ENCODE data around the gene MMEL1.

The MMEL1 gene

DNA sequence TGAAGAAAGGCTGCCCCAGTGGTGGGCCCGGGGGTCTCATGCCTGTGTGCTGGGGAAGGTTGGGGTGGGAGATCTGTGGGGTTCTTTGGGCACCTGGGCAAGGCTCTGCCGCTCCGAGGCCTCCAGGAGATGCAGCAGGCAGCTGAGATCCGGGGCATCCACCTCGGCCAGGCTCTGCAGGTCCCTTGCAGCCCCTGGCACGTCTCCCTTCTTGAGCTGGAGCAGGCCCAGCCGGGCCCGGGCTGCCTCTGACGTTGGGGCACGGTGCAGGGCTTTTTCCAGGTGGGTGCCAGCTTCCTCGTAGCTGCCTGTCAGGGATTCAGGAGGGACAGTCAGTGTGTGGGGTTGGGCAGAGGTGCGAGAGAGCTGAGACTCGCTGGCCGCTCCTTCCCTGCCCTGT is 11.4 kb upstream of the MMEL1 start:
- Histone ChIP-seq H3K36me3 (no peaks in the 10 kb centered on the region), H3K9me3 (no peaks in the 10 kb centered on the region), H3K27ac (no peak overlapping the region), H3K27me3 (peaks cover 18% of the 10 kb centered on the region), H3K4me1 (ENCODE audit: control insufficient read depth in 1 of 2, insufficient read depth in 1 of 2, low read depth in 1 of 2, low read length in 1 of 2) (peaks cover 7 to 15% of the 10 kb centered on the region in 2 experiments), H3K4me3 (ENCODE audit: low read depth in 1 of 2, low read length in 1 of 2) (no peak overlapping the region)
- TF ChIP-seq, protein P1, sequence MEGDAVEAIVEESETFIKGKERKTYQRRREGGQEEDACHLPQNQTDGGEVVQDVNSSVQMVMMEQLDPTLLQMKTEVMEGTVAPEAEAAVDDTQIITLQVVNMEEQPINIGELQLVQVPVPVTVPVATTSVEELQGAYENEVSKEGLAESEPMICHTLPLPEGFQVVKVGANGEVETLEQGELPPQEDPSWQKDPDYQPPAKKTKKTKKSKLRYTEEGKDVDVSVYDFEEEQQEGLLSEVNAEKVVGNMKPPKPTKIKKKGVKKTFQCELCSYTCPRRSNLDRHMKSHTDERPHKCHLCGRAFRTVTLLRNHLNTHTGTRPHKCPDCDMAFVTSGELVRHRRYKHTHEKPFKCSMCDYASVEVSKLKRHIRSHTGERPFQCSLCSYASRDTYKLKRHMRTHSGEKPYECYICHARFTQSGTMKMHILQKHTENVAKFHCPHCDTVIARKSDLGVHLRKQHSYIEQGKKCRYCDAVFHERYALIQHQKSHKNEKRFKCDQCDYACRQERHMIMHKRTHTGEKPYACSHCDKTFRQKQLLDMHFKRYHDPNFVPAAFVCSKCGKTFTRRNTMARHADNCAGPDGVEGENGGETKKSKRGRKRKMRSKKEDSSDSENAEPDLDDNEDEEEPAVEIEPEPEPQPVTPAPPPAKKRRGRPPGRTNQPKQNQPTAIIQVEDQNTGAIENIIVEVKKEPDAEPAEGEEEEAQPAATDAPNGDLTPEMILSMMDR (IDR thresholded peaks at IDR 0.05): no peak

- TF ChIP-seq, protein P1 (IDR thresholded peaks at IDR 0.05): no peak
Measured at GRCh38 chr1:2643414-2644077, 10.7 kb upstream of the MMEL1 start.

DNA sequence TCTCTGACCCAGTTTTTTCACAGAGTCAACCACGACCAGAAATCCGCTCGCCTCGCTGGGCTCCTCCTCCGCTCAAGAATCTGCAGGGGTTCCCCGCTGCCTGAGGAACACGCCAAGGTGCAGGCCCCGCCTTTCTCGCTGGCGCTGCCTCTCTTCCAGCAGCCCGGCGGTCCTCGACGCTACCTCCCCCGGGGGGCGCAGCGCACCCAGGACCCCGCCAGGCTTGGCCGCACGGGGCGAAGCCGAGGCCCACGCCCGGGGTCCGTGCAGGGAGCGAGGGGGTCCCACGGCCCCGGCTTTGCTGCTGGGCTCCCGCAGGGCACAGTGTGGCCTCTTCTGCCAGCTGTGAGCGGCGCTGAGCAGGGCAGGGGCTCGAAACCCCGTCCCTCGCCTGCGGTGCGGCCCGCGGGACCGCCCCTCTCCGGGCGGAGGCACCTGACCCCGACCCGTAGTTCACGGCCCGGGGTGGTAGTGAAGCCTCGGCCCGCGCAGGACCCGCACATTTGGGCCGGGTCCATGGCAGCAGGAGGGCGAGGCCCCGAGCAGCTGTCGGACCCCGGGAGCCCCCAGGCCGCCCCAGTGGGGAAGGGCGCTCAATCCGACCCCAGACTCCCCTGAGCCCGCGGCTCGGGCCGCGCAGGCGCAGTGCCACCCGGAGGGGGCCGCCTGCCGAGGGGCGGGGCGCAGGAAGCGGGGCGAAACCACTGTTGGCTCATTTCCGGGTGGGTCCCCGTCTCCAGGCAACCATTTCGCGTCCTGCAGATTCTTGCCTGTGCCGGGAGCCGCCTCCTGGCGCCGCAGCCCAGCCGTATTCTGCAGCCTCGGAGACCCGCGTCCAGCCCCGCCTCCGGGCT is 10.0 kb upstream of the MMEL1 start:
- TF ChIP-seq, protein P1 (IDR thresholded peaks at IDR 0.05): no peak
- H3K4me1 ChIP-seq (ENCODE audit: control insufficient read depth in 1 of 2, insufficient read depth in 1 of 2, low read depth in 1 of 2, low read length in 1 of 2): peaks cover 7 to 15% of the 10 kb centered on the region in 2 experiments
- peak overlapping the region; percentile 69 to 90 for H3K4me3 ChIP-seq (ENCODE audit: low read depth in 1 of 2, low read length in 1 of 2)
- H3K27ac ChIP-seq: peak overlapping the region; percentile 73
- H3K36me3 ChIP-seq: no peaks in the 10 kb centered on the region
- peaks cover 25% of the 10 kb centered on the region for H3K27me3 ChIP-seq
- no peaks in the 10 kb centered on the region for H3K9me3 ChIP-seq

More at GRCh38 chr1:2643414-2644077, 10.7 kb upstream of the MMEL1 start:
- Histone ChIP-seq H3K27me3 (peaks cover 21% of the 10 kb centered on the region), H3K27ac (peak overlapping the region; percentile 73), H3K9me3 (no peaks in the 10 kb centered on the region), H3K36me3 (no peaks in the 10 kb centered on the region), H3K4me1 (ENCODE audit: control insufficient read depth in 1 of 2, insufficient read depth in 1 of 2, low read depth in 1 of 2, low read length in 1 of 2) (peaks cover 7 to 15% of the 10 kb centered on the region in 2 experiments), H3K4me3 (ENCODE audit: low read depth in 1 of 2, low read length in 1 of 2) (peak overlapping the region; percentile 69 to 90)

GRCh38 chr1:2642131-2642559 is 9.3 kb upstream of the MMEL1 start:
- TF ChIP-seq, protein P1 (IDR thresholded peaks at IDR 0.05): no peak
- Histone ChIP-seq H3K9me3 (peaks cover 2% of the 10 kb centered on the region), H3K27me3 (peaks cover 25% of the 10 kb centered on the region), H3K4me1 (ENCODE audit: control insufficient read depth in 1 of 2, insufficient read depth in 1 of 2, low read depth in 1 of 2, low read length in 1 of 2) (peaks cover 7 to 15% of the 10 kb centered on the region in 2 experiments), H3K4me3 (ENCODE audit: low read depth in 1 of 2, low read length in 1 of 2) (peak overlapping the region; percentile 69 to 90), H3K27ac (peak overlapping the region; percentile 73), H3K36me3 (no peaks in the 10 kb centered on the region)

DNA sequence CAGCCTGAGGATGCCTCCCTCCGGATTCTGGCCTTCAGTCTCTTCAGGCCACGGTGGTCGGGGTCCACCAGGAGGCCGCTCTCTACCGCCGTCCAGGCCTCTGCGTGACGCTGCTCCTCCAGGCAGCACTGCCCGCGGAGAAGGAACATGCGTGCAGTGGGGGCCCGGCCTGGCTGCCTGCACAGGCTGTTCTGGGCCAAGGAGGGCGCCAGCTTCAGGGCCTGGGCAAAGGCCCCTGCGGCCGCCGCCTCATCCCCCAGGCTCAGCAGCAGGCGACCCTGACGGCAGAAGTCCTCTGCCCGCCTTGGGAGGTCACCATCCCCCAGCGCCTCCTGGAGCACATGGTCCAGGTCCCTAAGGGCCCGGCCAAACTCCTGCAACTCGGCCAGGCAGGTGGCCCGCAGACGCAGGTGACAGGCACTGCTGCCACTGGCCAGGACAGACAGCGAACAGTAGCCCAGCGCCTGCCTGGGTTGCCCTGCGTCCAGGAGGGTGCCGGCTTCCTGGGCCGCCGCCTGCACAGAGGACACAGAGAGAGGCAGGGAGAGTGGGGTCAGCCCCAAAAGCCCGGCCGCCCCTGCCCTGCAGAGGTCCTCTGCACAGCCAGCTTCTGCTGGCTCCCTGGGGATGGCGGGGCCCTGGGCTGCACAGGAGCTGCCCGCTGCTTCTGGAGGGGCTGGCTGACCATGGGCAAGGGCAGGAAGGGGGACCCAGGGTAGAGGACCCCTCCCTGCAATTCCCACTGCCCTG is 8.7 kb upstream of the MMEL1 start:
- Histone ChIP-seq H3K4me1 (ENCODE audit: control insufficient read depth in 1 of 2, insufficient read depth in 1 of 2, low read depth in 1 of 2, low read length in 1 of 2) (peaks cover 7 to 15% of the 10 kb centered on the region in 2 experiments), H3K27ac (no peak overlapping the region), H3K4me3 (ENCODE audit: low read depth in 1 of 2, low read length in 1 of 2) (peak overlapping the region in 1 of 2 experiments; percentile 69), H3K36me3 (no peaks in the 10 kb centered on the region), H3K27me3 (peaks cover 25% of the 10 kb centered on the region), H3K9me3 (peaks cover 8% of the 10 kb centered on the region)
- TF ChIP-seq, protein P1 (IDR thresholded peaks at IDR 0.05): no peak

All from neutrophil (primary cell).